Loucy (cell line): ENCODE results near the gene ADGRL3.

Experiments
- H2AFZ ChIP-seq: fragments of 200-600 bp; sonication (generic); 2 replicates; pipeline ENCODE4 v1.6.0; 2016; ENCODE audit warnings: antibody characterized with exemption, mild to moderate bottlenecking, low read length, moderate library complexity
- H3F3A ChIP-seq: fragments of 200-600 bp; 2 replicates; pipeline ENCODE4 v1.6.0; 2016; ENCODE audit warnings: antibody characterized with exemption, low read depth, mild to moderate bottlenecking
- H3K27me3 ChIP-seq: fragments of 200-600 bp; sonication (generic); 2 replicates; pipeline ENCODE4 v1.6.1; 2014; ENCODE audit warnings: low read length, mild to moderate bottlenecking; ENCODE audit not compliant: insufficient read depth, poor library complexity, severe bottlenecking
- H3K36me3 ChIP-seq: fragments of 200-600 bp; sonication (generic); 2 replicates; pipeline ENCODE4 v1.6.1; 2016; ENCODE audit warnings: low read length; ENCODE audit not compliant: insufficient read depth
- H3K4me1 ChIP-seq: fragments of 200-600 bp; sonication (generic); 2 replicates; pipeline ENCODE4 v1.5.1; 2014; ENCODE audit warnings: low read length, mild to moderate bottlenecking; ENCODE audit not compliant: insufficient read depth, poor library complexity, severe bottlenecking
- H3K4me2 ChIP-seq: fragments of 200-600 bp; sonication (generic); 2 replicates; pipeline ENCODE4 v1.6.0; 2014; ENCODE audit warnings: antibody characterized with exemption, low read length, low read depth, mild to moderate bottlenecking; ENCODE audit not compliant: poor library complexity, severe bottlenecking
- H3K4me3 ChIP-seq: fragments of 200-600 bp; sonication (generic); 2 replicates; pipeline ENCODE4 v1.5.1; 2014; ENCODE audit warnings: low read length, mild to moderate bottlenecking, mixed read lengths; ENCODE audit not compliant: poor library complexity, severe bottlenecking
- H3K79me2 ChIP-seq: fragments of 200-600 bp; sonication (generic); 2 replicates; pipeline ENCODE4 v1.6.1; 2014; ENCODE audit warnings: low read length; ENCODE audit not compliant: insufficient read depth
- H3K9ac ChIP-seq: fragments of 200-600 bp; sonication (generic); 2 replicates; pipeline ENCODE4 v1.6.0; 2014; ENCODE audit warnings: mild to moderate bottlenecking, low read depth, low read length, moderate library complexity; ENCODE audit not compliant: poor library complexity, severe bottlenecking
- H3K9me2 ChIP-seq: fragments of 200-600 bp; sonication (generic); replicated peaks from 2 replicates; pipeline ENCODE4 v1.6.1; 2016; ENCODE audit warnings: low read depth, low read length, mixed read lengths
- H3K9me3 ChIP-seq: fragments of 200-600 bp; sonication (generic); 2 replicates; pipeline ENCODE4 v1.6.1; 2014; ENCODE audit warnings: mild to moderate bottlenecking, antibody characterized with exemption, low read length, low read depth; ENCODE audit not compliant: insufficient read depth
- H4K20me1 ChIP-seq: fragments of 200-600 bp; sonication (generic); 2 replicates; pipeline ENCODE4 v1.6.0; 2014; ENCODE audit warnings: antibody characterized with exemption, low read length, mild to moderate bottlenecking; ENCODE audit not compliant: insufficient read depth, poor library complexity, severe bottlenecking
- CTCF ChIP-seq: fragments of 200-600 bp; sonication (generic); conservative IDR thresholded peaks from 2 replicates; pipeline ENCODE4 v1.5.1; 2014; ENCODE audit warnings: mild to moderate bottlenecking, antibody characterized with exemption, low read length
- EZH2phosphoT487 ChIP-seq: fragments of 200-600 bp; IDR thresholded peaks from 2 replicates; pipeline ENCODE4 v1.6.1; 2018; ENCODE audit warnings: antibody characterized with exemption, mild to moderate bottlenecking, moderate library complexity, borderline replicate concordance

Gene ADGRL3

GRCh38 chr4:61293707-61294400 is 93.7 kb downstream of the ADGRL3 start:
- no peaks in the 10 kb centered on the region; the same call in 1 of the 2 replicates for H3K9me3 ChIP-seq
- H3K4me3 ChIP-seq, result no peak overlapping the region
- no peaks in the 10 kb centered on the region for H3F3A ChIP-seq

GRCh38 chr4:61294936-61295335 is 94.8 kb downstream of the ADGRL3 start:
- no peaks in the 10 kb centered on the region for H3K9me2 ChIP-seq
- no peak overlapping the region for H2AFZ ChIP-seq
- H3K36me3 ChIP-seq, result no peaks in the 10 kb centered on the region
- no peaks in the 10 kb centered on the region for H3K9me3 ChIP-seq
- H3F3A ChIP-seq, result no peaks in the 10 kb centered on the region
- H3K27me3 ChIP-seq, result no peaks in the 10 kb centered on the region
- no peaks in the 10 kb centered on the region for H3K79me2 ChIP-seq
- no peaks in the 10 kb centered on the region for H4K20me1 ChIP-seq
- H3K4me2 ChIP-seq, result no peak overlapping the region
- no peak overlapping the region for H3K9ac ChIP-seq
- TF ChIP-seq EZH2phosphoT487, result no peak
- no peak for TF ChIP-seq CTCF
- H3K4me1 ChIP-seq, result no peaks in the 10 kb centered on the region
- no peak overlapping the region for H3K4me3 ChIP-seq

More at GRCh38 chr4:61293707-61294400, 93.7 kb downstream of the ADGRL3 start:
- H2AFZ ChIP-seq, result no peak overlapping the region
- no peaks in the 10 kb centered on the region for H3K9me2 ChIP-seq
- H3K36me3 ChIP-seq, result no peaks in the 10 kb centered on the region
- H3K9ac ChIP-seq, result no peak overlapping the region
- H4K20me1 ChIP-seq, result no peaks in the 10 kb centered on the region
- H3K4me1 ChIP-seq, result no peaks in the 10 kb centered on the region
- TF ChIP-seq CTCF (no peak), EZH2phosphoT487 (no peak)
- H3K27me3 ChIP-seq, result no peaks in the 10 kb centered on the region
- no peaks in the 10 kb centered on the region for H3K79me2 ChIP-seq
- no peak overlapping the region for H3K4me2 ChIP-seq

- Histone ChIP-seq H3K4me1 (no peaks in the 10 kb centered on the region), H3K36me3 (no peaks in the 10 kb centered on the region), H3K4me3 (no peak overlapping the region), H3K4me2 (no peak overlapping the region), H4K20me1 (no peaks in the 10 kb centered on the region), H3K27me3 (no peaks in the 10 kb centered on the region), H3K9me2 (no peaks in the 10 kb centered on the region), H3K79me2 (no peaks in the 10 kb centered on the region), H3K9ac (no peak overlapping the region), H2AFZ (no peak overlapping the region), H3F3A (no peaks in the 10 kb centered on the region), H3K9me3 (no peaks in the 10 kb centered on the region)
- TF ChIP-seq CTCF (no peak), EZH2phosphoT487 (no peak)
Measured at GRCh38 chr4:61296144-61296543, 96.0 kb downstream of the ADGRL3 start.
